DMS153 treated with DMSO at 0.1 percent for 48 hours (cell line): ENCODE measurements around the gene ZNF225.
A peak's percentile ranks its signal among the peaks of the same experiment; 100 is the strongest.
"Not testable (repeated sequence)": the region's sequence is repeated elsewhere in the genome, so short reads cannot be mapped to it uniquely, and the experiment has no call there.

Experiments
- DNase-seq: peaks from one replicate; lab custom pipeline; 2025; ENCODE audit not compliant: unreplicated experiment; lab: John Stamatoyannopoulos, UW

The ZNF225 gene

GRCh38 chr19:44113138-44113783, at the start of gene ZNF225:
Gene ZNF225, plus strand, starts transcription at chr19:44113399. Its CDS starts 2,429 bp downstream, at chr19:44115828.
- peak; percentile 97 for DNase-seq

GRCh38 chr19:44066305-44066704, 46.9 kb upstream of the ZNF225 start:
- no peak for DNase-seq

- no peak for DNase-seq
Measured at GRCh38 chr19:44069415-44069814, 43.8 kb upstream of the ZNF225 start.

- DNase-seq: peak; percentile 88
Measured at GRCh38 chr19:44071824-44072542, 41.2 kb upstream of the ZNF225 start, which contains the start of gene ZNF284. Gene ZNF284, plus strand, starts transcription at chr19:44072159. Its CDS starts 4,231 bp downstream, at chr19:44076390.

GRCh38 chr19:44072543-44073401, 40.4 kb upstream of the ZNF225 start:
- DNase-seq: no peak

GRCh38 chr19:44076325-44076724, 36.9 kb upstream of the ZNF225 start:
- DNase-seq: no peak

GRCh38 chr19:44092108-44092507, 21.1 kb upstream of the ZNF225 start:
- DNase-seq: no peak

GRCh38 chr19:44093931-44094765, 19.1 kb upstream of the ZNF225 start, which contains the start of gene ZNF224:
Gene ZNF224, plus strand, starts transcription at chr19:44094361. Its CDS starts 3,513 bp downstream, at chr19:44097874.
- DNase-seq: peak; percentile 88

GRCh38 chr19:44107751-44108150, 5.4 kb upstream of the ZNF225 start:
- DNase-seq: no peak

- DNase-seq: no peak
Measured at GRCh38 chr19:44109458-44109857, 3.7 kb upstream of the ZNF225 start.

GRCh38 chr19:44111910-44112463, 1.2 kb upstream of the ZNF225 start:
- DNase-seq: no peak

GRCh38 chr19:44112802-44113137, 429 bp upstream of the ZNF225 start:
- no peak for DNase-seq

GRCh38 chr19:44113784-44114390, 688 bp downstream of the ZNF225 start:
- no peak for DNase-seq

GRCh38 chr19:44121162-44121561, 8.0 kb downstream of the ZNF225 start:
- DNase-seq: not testable (repeated sequence)

- no peak for DNase-seq
Measured at GRCh38 chr19:44131955-44132354, 18.8 kb downstream of the ZNF225 start.

- DNase-seq: peak; percentile 5
Measured at GRCh38 chr19:44141191-44142058, 28.2 kb downstream of the ZNF225 start, which contains the start of gene ZNF234. Gene ZNF234, plus strand, starts transcription at chr19:44141554. Its CDS starts 3,079 bp downstream, at chr19:44144633.

GRCh38 chr19:44142059-44142433, 28.8 kb downstream of the ZNF225 start:
- no peak for DNase-seq

GRCh38 chr19:44149776-44150175, 36.6 kb downstream of the ZNF225 start:
- no peak for DNase-seq

- no peak for DNase-seq
Measured at GRCh38 chr19:44151491-44151890, 38.3 kb downstream of the ZNF225 start.
